Activated CD4-positive, alpha-beta T cell treated with anti-CD3 and anti-CD28 coated beads, Interleukin-2, amount 10 ng/mL, durations not matched to agents 7 days and 5 days (primary cell): ENCODE data around the gene AP1AR. TPM values are rescaled to one million over a fixed set of nuclear protein-coding genes. Genes with fewer than 3 reads are reported as not detected.

Experiments
- CTCF ChIA-PET: fragments of 350-600 bp; sonication (Branson Sonifier 250); formaldehyde crosslinking; loops from one replicate; lab custom pipeline; 2021; ENCODE audit warnings: antibody characterized with exemption; lab: Charles Lee
- POLR2A ChIA-PET: fragments of 350-600 bp; sonication (Branson Sonifier 250); formaldehyde crosslinking; loops from one replicate; lab custom pipeline; 2021; ENCODE audit warnings: antibody characterized with exemption; lab: Charles Lee
- DNase-seq: peaks from one replicate; pipeline ENCODE4 v3.0.0-alpha.2; 2020
- H3K27ac Mint-ChIP-seq: one replicate; pipeline ENCODE4 v1.8.0; 2021; ENCODE audit warnings: mild to moderate bottlenecking, moderate library complexity, mixed read lengths
- H3K27me3 Mint-ChIP-seq: one replicate; pipeline ENCODE4 v1.8.0; 2021; ENCODE audit warnings: mixed read lengths
- H3K36me3 Mint-ChIP-seq: one replicate; pipeline ENCODE4 v1.8.0; 2021; ENCODE audit warnings: low read depth, mixed read lengths
- H3K4me1 Mint-ChIP-seq: one replicate; pipeline ENCODE4 v1.8.0; 2021; ENCODE audit warnings: mixed read lengths
- H3K4me3 Mint-ChIP-seq: one replicate; pipeline ENCODE4 v1.8.0; 2021; ENCODE audit warnings: mild to moderate bottlenecking, moderate library complexity, mixed read lengths
- H3K9me3 Mint-ChIP-seq: one replicate; pipeline ENCODE4 v1.8.0; 2021; ENCODE audit warnings: mixed read lengths
- total RNA-seq, 2 experiments: library from RNA; stranded (reverse); gene quantifications; one replicate each; pipeline ENCODE4 v1.2.3, GENCODE V29; 2021

AP1AR gene
- 10 to 100 TPM in 1 of 2 experiments, 1 to 10 TPM in 1; 10.0 to 10.5 TPM for total RNA-seq

GRCh38 chr4:112231779-112232713 lies at the start of gene AP1AR:
TSS of gene AP1AR (plus strand) at chr4:112231787. CDS start at chr4:112232092, 305 bp downstream.
- CTCF ChIA-PET: interaction anchor here (0.7 to 1.5 kb wide), 8 partner anchors 8 to 133 kb away, joined by 3 to 5 read pairs (median 4); no protein-coding TSS in a partner anchor
- Mint-ChIP-seq H3K27ac (peak within 1 kb of the TSS; percentile 98), H3K4me3 (peak within 1 kb of the TSS; percentile 89), H3K27me3 (no peaks in the 10 kb centered on the region), H3K36me3 (no peaks in the 10 kb centered on the region), H3K9me3 (no peaks in the 10 kb centered on the region), H3K4me1 (peaks cover 37% of the 10 kb centered on the region)
- DNase-seq: peak; percentile 74
- POLR2A ChIA-PET: no interaction called here

- H3K9me3 Mint-ChIP-seq: peaks cover 2% of the 10 kb centered on the region
- DNase-seq: no peak
- peaks cover 8% of the 10 kb centered on the region for H3K36me3 Mint-ChIP-seq
- no peak overlapping the region for H3K4me3 Mint-ChIP-seq
- CTCF ChIA-PET: interaction anchor here (0.6 to 0.7 kb wide), 3 partner anchors 15 to 1662 kb away, joined by 3 read pairs; no protein-coding TSS in a partner anchor
- peaks cover 40% of the 10 kb centered on the region for H3K4me1 Mint-ChIP-seq
- POLR2A ChIA-PET: no interaction called here
- no peaks in the 10 kb centered on the region for H3K27me3 Mint-ChIP-seq
- no peak overlapping the region for H3K27ac Mint-ChIP-seq
Observed at GRCh38 chr4:112182604-112183003, 49.0 kb upstream of the AP1AR start.

- ChIA-PET CTCF (no interaction called here), POLR2A (no interaction called here)
- peak; percentile 13 for DNase-seq
- Mint-ChIP-seq H3K9me3 (peaks cover 2% of the 10 kb centered on the region), H3K36me3 (peaks cover 8% of the 10 kb centered on the region), H3K4me1 (peaks cover 38% of the 10 kb centered on the region), H3K27ac (no peak overlapping the region), H3K27me3 (no peaks in the 10 kb centered on the region), H3K4me3 (peak overlapping the region; percentile 27)
Observed at GRCh38 chr4:112183252-112183651, 48.3 kb upstream of the AP1AR start.

GRCh38 chr4:112184438-112184837 lies 47.1 kb upstream of the AP1AR start:
- H3K27ac Mint-ChIP-seq: no peak overlapping the region
- peaks cover 31% of the 10 kb centered on the region for H3K4me1 Mint-ChIP-seq
- H3K9me3 Mint-ChIP-seq: peaks cover 2% of the 10 kb centered on the region
- ChIA-PET POLR2A (no interaction called here), CTCF (no interaction called here)
- no peak for DNase-seq
- H3K27me3 Mint-ChIP-seq: no peaks in the 10 kb centered on the region
- no peak overlapping the region for H3K4me3 Mint-ChIP-seq
- peaks cover 4% of the 10 kb centered on the region for H3K36me3 Mint-ChIP-seq

GRCh38 chr4:112185334-112185733 lies 46.3 kb upstream of the AP1AR start:
- H3K27me3 Mint-ChIP-seq: no peaks in the 10 kb centered on the region
- peaks cover 31% of the 10 kb centered on the region for H3K4me1 Mint-ChIP-seq
- H3K27ac Mint-ChIP-seq: no peak overlapping the region
- ChIA-PET CTCF (no interaction called here), POLR2A (no interaction called here)
- DNase-seq: no peak
- no peak overlapping the region for H3K4me3 Mint-ChIP-seq
- H3K9me3 Mint-ChIP-seq: peaks cover 2% of the 10 kb centered on the region
- H3K36me3 Mint-ChIP-seq: peaks cover 5% of the 10 kb centered on the region

- ChIA-PET POLR2A (no interaction called here), CTCF (no interaction called here)
- Mint-ChIP-seq H3K27me3 (no peaks in the 10 kb centered on the region), H3K27ac (no peak overlapping the region), H3K9me3 (peaks cover 2% of the 10 kb centered on the region), H3K4me1 (peaks cover 27% of the 10 kb centered on the region), H3K36me3 (peaks cover 5% of the 10 kb centered on the region), H3K4me3 (no peak overlapping the region)
- DNase-seq: no peak
Observed at GRCh38 chr4:112185740-112186670, 45.6 kb upstream of the AP1AR start.

GRCh38 chr4:112189754-112190153 lies 41.8 kb upstream of the AP1AR start:
- Mint-ChIP-seq H3K36me3 (peaks cover 5% of the 10 kb centered on the region), H3K4me3 (no peak overlapping the region), H3K4me1 (peaks cover 2% of the 10 kb centered on the region), H3K27me3 (no peaks in the 10 kb centered on the region), H3K27ac (no peak overlapping the region), H3K9me3 (no peaks in the 10 kb centered on the region)
- CTCF ChIA-PET: interaction anchor here (0.9 kb wide), 1 partner anchor 17 kb away, joined by 4 read pairs; no protein-coding TSS in a partner anchor
- POLR2A ChIA-PET: no interaction called here
- no peak for DNase-seq

- H3K36me3 Mint-ChIP-seq: peaks cover 5% of the 10 kb centered on the region
- DNase-seq: no peak
- no peaks in the 10 kb centered on the region for H3K4me1 Mint-ChIP-seq
- no peaks in the 10 kb centered on the region for H3K9me3 Mint-ChIP-seq
- H3K27me3 Mint-ChIP-seq: no peaks in the 10 kb centered on the region
- POLR2A ChIA-PET: no interaction called here
- H3K27ac Mint-ChIP-seq: no peak overlapping the region
- no peak overlapping the region for H3K4me3 Mint-ChIP-seq
- CTCF ChIA-PET: interaction anchor here (0.6 kb wide), 1 partner anchor 11 kb away, joined by 3 read pairs; no protein-coding TSS in a partner anchor
Observed at GRCh38 chr4:112190684-112191083, 40.9 kb upstream of the AP1AR start.

GRCh38 chr4:112196461-112196860 lies 35.1 kb upstream of the AP1AR start:
- ChIA-PET POLR2A (no interaction called here), CTCF (interaction anchor here (0.9 kb wide), 2 partner anchors 40 to 49 kb away, joined by 3 read pairs; no protein-coding TSS in a partner anchor)
- H3K27ac Mint-ChIP-seq: no peak overlapping the region
- H3K4me3 Mint-ChIP-seq: no peak overlapping the region
- no peaks in the 10 kb centered on the region for H3K36me3 Mint-ChIP-seq
- DNase-seq: no peak
- H3K27me3 Mint-ChIP-seq: no peaks in the 10 kb centered on the region
- H3K9me3 Mint-ChIP-seq: no peaks in the 10 kb centered on the region
- peaks cover 18% of the 10 kb centered on the region for H3K4me1 Mint-ChIP-seq

- Mint-ChIP-seq H3K4me1 (peaks cover 18% of the 10 kb centered on the region), H3K36me3 (no peaks in the 10 kb centered on the region), H3K27me3 (no peaks in the 10 kb centered on the region), H3K27ac (no peak overlapping the region), H3K9me3 (no peaks in the 10 kb centered on the region), H3K4me3 (no peak overlapping the region)
- no peak for DNase-seq
- CTCF ChIA-PET: no interaction called here
- POLR2A ChIA-PET: no interaction called here
Observed at GRCh38 chr4:112199041-112199440, 32.5 kb upstream of the AP1AR start.

- Mint-ChIP-seq H3K9me3 (no peaks in the 10 kb centered on the region), H3K36me3 (no peaks in the 10 kb centered on the region), H3K4me3 (no peak overlapping the region), H3K27me3 (no peaks in the 10 kb centered on the region), H3K27ac (no peak overlapping the region), H3K4me1 (peaks cover 18% of the 10 kb centered on the region)
- POLR2A ChIA-PET: no interaction called here
- CTCF ChIA-PET: interaction anchor here (0.7 to 1.4 kb wide), 3 partner anchors 11 to 21 kb away, joined by 3 to 5 read pairs (median 3); no protein-coding TSS in a partner anchor
- no peak for DNase-seq
Observed at GRCh38 chr4:112201915-112202505, 29.6 kb upstream of the AP1AR start.

- no peaks in the 10 kb centered on the region for H3K36me3 Mint-ChIP-seq
- no peaks in the 10 kb centered on the region for H3K9me3 Mint-ChIP-seq
- no peak for DNase-seq
- ChIA-PET POLR2A (no interaction called here), CTCF (interaction anchor here (1.1 kb wide), 1 partner anchor 85 kb away, joined by 3 read pairs; no protein-coding TSS in a partner anchor)
- H3K27ac Mint-ChIP-seq: no peak overlapping the region
- no peaks in the 10 kb centered on the region for H3K27me3 Mint-ChIP-seq
- peaks cover 18% of the 10 kb centered on the region for H3K4me1 Mint-ChIP-seq
- H3K4me3 Mint-ChIP-seq: no peak overlapping the region
Observed at GRCh38 chr4:112203593-112203992, 28.0 kb upstream of the AP1AR start.
